ENCODE measurements around the gene RIN2. TPM values are rescaled to one million over a fixed set of nuclear protein-coding genes. Genes with fewer than 3 reads are reported as not detected.

Gene RIN2
- total RNA-seq, 6 experiments from 2014 or later: 7.0 to 37.7 (median 13.8) TPM

DNA sequence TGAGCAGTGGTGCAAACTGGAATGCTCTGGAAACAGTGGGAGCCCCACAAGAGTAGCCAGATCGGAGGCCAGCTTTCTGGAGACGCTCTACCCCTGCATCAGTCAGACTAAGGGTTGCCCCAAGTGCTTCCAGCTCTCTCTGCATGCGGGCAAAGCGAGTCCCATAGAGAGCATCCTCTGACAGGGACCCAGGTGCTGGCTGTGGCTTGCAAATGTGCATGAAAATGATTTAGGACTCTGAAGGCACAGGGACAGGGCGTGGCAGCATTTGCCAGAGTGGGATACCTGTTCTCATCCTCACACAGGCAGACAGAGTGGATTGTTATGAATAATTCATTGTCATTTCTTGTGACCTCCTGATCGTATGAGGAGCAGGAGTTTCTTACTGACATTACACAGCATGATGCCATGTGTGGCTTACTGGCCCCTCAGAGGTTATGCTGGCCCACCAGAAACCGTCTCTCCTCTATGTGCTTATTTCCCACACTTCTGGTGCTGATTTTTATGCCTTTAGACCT, 10.3 kb downstream of the RIN2 start:
- intact Hi-C loops (cut with DNase I): no loop called here
- ATAC-seq: no peak

DNA sequence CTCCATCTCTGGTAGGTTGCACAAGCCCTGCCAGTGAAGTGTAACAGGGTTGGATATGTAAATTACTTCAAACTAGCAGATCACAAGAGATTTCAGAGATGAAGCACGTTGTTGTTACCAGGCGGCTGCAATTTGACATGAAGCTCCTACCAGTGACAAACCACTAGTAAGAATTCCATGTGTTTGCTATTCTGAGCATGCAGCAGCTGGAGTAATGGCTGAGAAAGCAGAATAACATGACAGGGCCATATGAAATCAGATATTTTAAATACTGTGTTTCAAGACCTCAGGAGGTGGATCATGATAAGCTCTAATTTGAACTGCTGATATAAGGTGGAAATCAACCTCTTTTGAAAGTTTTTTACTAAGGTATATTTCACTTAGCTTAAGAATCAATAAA, 11.4 kb downstream of the RIN2 start:
- H3K4me3 ChIP-seq: no peak overlapping the region
- H3K27me3 ChIP-seq: no peaks in the 10 kb centered on the region
- intact Hi-C loops (cut with DNase I): no loop called here
- H3K36me3 ChIP-seq: no peaks in the 10 kb centered on the region
- 90% methylated on average over 2 of the region's 2 CpGs for WGBS (ENCODE audit: insufficient coverage, low coverage, low lambda C conversion rate, missing lambda C conversion rate)
- ATAC-seq (no peak), DNase-seq (no peak)
- H3K9me3 ChIP-seq: no peaks in the 10 kb centered on the region
- TF ChIP-seq CTCF (IDR thresholded peaks at IDR 0.05): no peak
- TF ChIP-seq POLR2A (IDR thresholded peaks at IDR 0.05): no peak
- peaks cover 0 to 2% (median 0%) of the 10 kb centered on the region in 4 donors for H3K4me1 ChIP-seq
- H3K27ac ChIP-seq: no peak overlapping the region

More for the DNA sequence above, 10.3 kb downstream of the RIN2 start:
- no peaks in the 10 kb centered on the region for H3K9me3 ChIP-seq
- no peaks in the 10 kb centered on the region for H3K27me3 ChIP-seq
- H3K27ac ChIP-seq: no peak overlapping the region
- TF ChIP-seq CTCF (IDR thresholded peaks at IDR 0.05) (no peak), POLR2A (IDR thresholded peaks at IDR 0.05) (no peak)
- DNase-seq: no peak
- WGBS (ENCODE audit: insufficient coverage, low coverage, low lambda C conversion rate, missing lambda C conversion rate): 96% methylated on average over 2 of the region's 7 CpGs
- H3K4me1 ChIP-seq: no peaks in the 10 kb centered on the region
- no peaks in the 10 kb centered on the region for H3K36me3 ChIP-seq
- H3K4me3 ChIP-seq: no peak overlapping the region

GRCh38 chr20:19770375-19770774, 12.3 kb downstream of the RIN2 start:
- no peaks in the 10 kb centered on the region for H3K27me3 ChIP-seq
- no peak overlapping the region for H3K27ac ChIP-seq
- no peaks in the 10 kb centered on the region for H3K36me3 ChIP-seq
- WGBS (ENCODE audit: insufficient coverage, low coverage, low lambda C conversion rate, missing lambda C conversion rate): 68% methylated on average over 5 of the region's 6 CpGs
- peaks cover 0 to 11% (median 0%) of the 10 kb centered on the region in 4 donors for H3K4me1 ChIP-seq
- DNase-seq (no peak), ATAC-seq (peak in 1 of 4 donors; percentile 23)
- intact Hi-C loops (cut with DNase I): no loop called here
- no peaks in the 10 kb centered on the region for H3K9me3 ChIP-seq
- TF ChIP-seq POLR2A (IDR thresholded peaks at IDR 0.05) (no peak), CTCF (IDR thresholded peaks at IDR 0.05) (no peak)
- H3K4me3 ChIP-seq: no peak overlapping the region

GRCh38 chr20:19771031-19771430, 13.0 kb downstream of the RIN2 start:
- Histone ChIP-seq H3K4me1 (peaks cover 0 to 17% (median 0%) of the 10 kb centered on the region in 4 donors), H3K27ac (no peak overlapping the region), H3K27me3 (no peaks in the 10 kb centered on the region), H3K4me3 (no peak overlapping the region), H3K9me3 (no peaks in the 10 kb centered on the region), H3K36me3 (no peaks in the 10 kb centered on the region)
- intact Hi-C loops (cut with DNase I): no loop called here
- TF ChIP-seq POLR2A (IDR thresholded peaks at IDR 0.05) (no peak), CTCF (IDR thresholded peaks at IDR 0.05) (no peak)
- ATAC-seq: peak in 2 of 4 donors; percentile 15 to 42
- DNase-seq: no peak
- WGBS (ENCODE audit: insufficient coverage, low coverage, low lambda C conversion rate, missing lambda C conversion rate): 72% methylated on average over 2 of the region's 2 CpGs

- ATAC-seq: no peak
- no peak for DNase-seq
- 78% methylated on average over 3 of the region's 4 CpGs for WGBS (ENCODE audit: insufficient coverage, low coverage, low lambda C conversion rate, missing lambda C conversion rate)
- Histone ChIP-seq H3K36me3 (no peaks in the 10 kb centered on the region), H3K27me3 (no peaks in the 10 kb centered on the region), H3K9me3 (no peaks in the 10 kb centered on the region), H3K27ac (no peak overlapping the region), H3K4me3 (no peak overlapping the region), H3K4me1 (peaks cover 0 to 17% (median 0%) of the 10 kb centered on the region in 4 donors)
- TF ChIP-seq CTCF (IDR thresholded peaks at IDR 0.05) (no peak), POLR2A (IDR thresholded peaks at IDR 0.05) (no peak)
- intact Hi-C loops (cut with DNase I): no loop called here
Measured at GRCh38 chr20:19773471-19773870, 15.4 kb downstream of the RIN2 start.

Measured in right lobe of liver (tissue), 6 donors.